ENCODE measurements around the gene FGF8.
"Not testable (repeated sequence)": the region's sequence is repeated elsewhere in the genome, so short reads cannot be mapped to it uniquely, and the experiment has no call there.

Gene FGF8

GRCh38 chr10:101775273-101776160 is at the start of gene FGF8:
FGF8 (minus strand) TSS chr10:101776114; CDS start chr10:101775900, 214 bp downstream.
- DNase-seq (ENCODE audit: low read depth) = no peak

GRCh38 chr10:101824736-101825135 is 48.8 kb upstream of the FGF8 start:
- no peak for DNase-seq (ENCODE audit: low read depth)

- peak; percentile 42 for DNase-seq (ENCODE audit: low read depth)
Measured at GRCh38 chr10:101818872-101819633, 43.1 kb upstream of the FGF8 start.

GRCh38 chr10:101818119-101818871 is 42.4 kb upstream of the FGF8 start, which contains the start of gene OGA:
OGA (minus strand) TSS chr10:101818444; CDS start chr10:101818022, 422 bp downstream.
- DNase-seq (ENCODE audit: low read depth) = peak; percentile 100

- DNase-seq (ENCODE audit: low read depth) = peak; percentile 98
Measured at GRCh38 chr10:101817337-101818118, 41.6 kb upstream of the FGF8 start.

GRCh38 chr10:101816913-101817336 is 41.0 kb upstream of the FGF8 start:
- no peak for DNase-seq (ENCODE audit: low read depth)

- no peak for DNase-seq (ENCODE audit: low read depth)
Measured at GRCh38 chr10:101816376-101816775, 40.5 kb upstream of the FGF8 start.

GRCh38 chr10:101814466-101815071 is 38.7 kb upstream of the FGF8 start:
- no peak for DNase-seq (ENCODE audit: low read depth)

GRCh38 chr10:101812606-101813005 is 36.7 kb upstream of the FGF8 start:
- DNase-seq (ENCODE audit: low read depth) = no peak

- DNase-seq (ENCODE audit: low read depth) = no peak
Measured at GRCh38 chr10:101807158-101807557, 31.2 kb upstream of the FGF8 start.

GRCh38 chr10:101803511-101803910 is 27.6 kb upstream of the FGF8 start:
- DNase-seq (ENCODE audit: low read depth) = no peak

- no peak for DNase-seq (ENCODE audit: low read depth)
Measured at GRCh38 chr10:101797403-101798059, 21.6 kb upstream of the FGF8 start.

- no peak for DNase-seq (ENCODE audit: low read depth)
Measured at GRCh38 chr10:101793526-101793925, 17.6 kb upstream of the FGF8 start.

GRCh38 chr10:101789686-101790085 is 13.8 kb upstream of the FGF8 start:
- no peak for DNase-seq (ENCODE audit: low read depth)

GRCh38 chr10:101789231-101789630 is 13.3 kb upstream of the FGF8 start:
- not testable (repeated sequence) for DNase-seq (ENCODE audit: low read depth)

- no peak for DNase-seq (ENCODE audit: low read depth)
Measured at GRCh38 chr10:101785801-101786200, 9.9 kb upstream of the FGF8 start.

- no peak for DNase-seq (ENCODE audit: low read depth)
Measured at GRCh38 chr10:101784558-101784957, 8.6 kb upstream of the FGF8 start.

GRCh38 chr10:101783736-101784118 is 7.8 kb upstream of the FGF8 start:
- DNase-seq (ENCODE audit: low read depth) = no peak

- DNase-seq (ENCODE audit: low read depth) = peak; percentile 80
Measured at GRCh38 chr10:101782811-101783735, 7.2 kb upstream of the FGF8 start, which contains the start of gene NPM3. NPM3 (minus strand) TSS chr10:101783446; CDS start chr10:101783390, 56 bp downstream.
